ENCODE results near the gene TRDN.

- TF ChIP-seq, protein P1, sequence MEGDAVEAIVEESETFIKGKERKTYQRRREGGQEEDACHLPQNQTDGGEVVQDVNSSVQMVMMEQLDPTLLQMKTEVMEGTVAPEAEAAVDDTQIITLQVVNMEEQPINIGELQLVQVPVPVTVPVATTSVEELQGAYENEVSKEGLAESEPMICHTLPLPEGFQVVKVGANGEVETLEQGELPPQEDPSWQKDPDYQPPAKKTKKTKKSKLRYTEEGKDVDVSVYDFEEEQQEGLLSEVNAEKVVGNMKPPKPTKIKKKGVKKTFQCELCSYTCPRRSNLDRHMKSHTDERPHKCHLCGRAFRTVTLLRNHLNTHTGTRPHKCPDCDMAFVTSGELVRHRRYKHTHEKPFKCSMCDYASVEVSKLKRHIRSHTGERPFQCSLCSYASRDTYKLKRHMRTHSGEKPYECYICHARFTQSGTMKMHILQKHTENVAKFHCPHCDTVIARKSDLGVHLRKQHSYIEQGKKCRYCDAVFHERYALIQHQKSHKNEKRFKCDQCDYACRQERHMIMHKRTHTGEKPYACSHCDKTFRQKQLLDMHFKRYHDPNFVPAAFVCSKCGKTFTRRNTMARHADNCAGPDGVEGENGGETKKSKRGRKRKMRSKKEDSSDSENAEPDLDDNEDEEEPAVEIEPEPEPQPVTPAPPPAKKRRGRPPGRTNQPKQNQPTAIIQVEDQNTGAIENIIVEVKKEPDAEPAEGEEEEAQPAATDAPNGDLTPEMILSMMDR (IDR thresholded peaks at IDR 0.05; ENCODE audit: low read length), result no peak
- no peak for TF ChIP-seq EZH2 (IDR thresholded peaks at IDR 0.05; ENCODE audit: borderline replicate concordance, low read length)
Observed at GRCh38 chr6:123562264-123562663, 74.5 kb downstream of the TRDN start.
